HepG2 (cell line): ENCODE data around the gene ZNF189. TPM values are rescaled to one million over a fixed set of nuclear protein-coding genes. Genes with fewer than 3 reads are reported as not detected.

Source experiments
- ARID3A ChIP-seq: IDR thresholded peaks from 2 replicates; pipeline ENCODE4 v1.6.1; 2012; ENCODE audit warnings: low read depth, low read length, improper control_type of control experiment
- ARNT2 ChIP-seq: sonication (generic); formaldehyde crosslinking; IDR thresholded peaks from 2 replicates; pipeline ENCODE4 v1.8.0; 2022; ENCODE audit warnings: mild to moderate bottlenecking, low read depth, missing genetic modification reagents, moderate library complexity
- CBX2 ChIP-seq, 2 experiments: fragments of 200-600 bp in 1 of 2; sonication (generic); formaldehyde crosslinking in 1 of 2; IDR thresholded peaks; 2 replicates each; pipeline versions ENCODE4 v1.7.0 to v1.8.1; 2018 to 2022; ENCODE audit warnings: low read depth in 2 of 2, low read length in 1 of 2, mild to moderate bottlenecking in 1 of 2, missing genetic modification reagents in 1 of 2
- CHD4 ChIP-seq: fragments of 200-600 bp; sonication (generic); IDR thresholded peaks from 2 replicates; pipeline ENCODE4 v1.7.0; 2017; ENCODE audit warnings: mild to moderate bottlenecking, low read length, borderline replicate concordance
- ERF ChIP-seq: IDR thresholded peaks from 2 replicates; pipeline ENCODE4 v1.6.1; 2018; ENCODE audit warnings: missing biosample characterization, missing genetic modification reagents
- FOXA3 ChIP-seq: IDR thresholded peaks from 2 replicates; pipeline ENCODE4 v1.6.1; 2016; ENCODE audit warnings: missing genetic modification reagents, missing compliant biosample characterization
- HMGXB3 ChIP-seq: sonication (generic); formaldehyde crosslinking; IDR thresholded peaks from 2 replicates; pipeline ENCODE4 v1.4.0; 2020; ENCODE audit warnings: missing genetic modification reagents, borderline replicate concordance
- HNF4A ChIP-seq: sonication (generic); formaldehyde crosslinking; IDR thresholded peaks from 2 replicates; pipeline ENCODE4 v1.4.0; 2020; ENCODE audit warnings: missing genetic modification reagents
- HOMEZ ChIP-seq: IDR thresholded peaks from 2 replicates; pipeline ENCODE4 v1.6.1; 2016; ENCODE audit warnings: low read depth
- MAFF ChIP-seq: IDR thresholded peaks from 2 replicates; pipeline ENCODE4 v1.6.1; 2011; ENCODE audit warnings: low read depth, low read length, improper control_type of control experiment
- MAFK ChIP-seq, 2 experiments: IDR thresholded peaks in 1 of 2; conservative IDR thresholded peaks in 1 of 2; 2 replicates each; pipeline ENCODE4 v1.6.1; 2011; ENCODE audit warnings: improper control_type of control experiment in 2 of 2, low read length in 2 of 2
- REL ChIP-seq: sonication (generic); formaldehyde crosslinking; conservative IDR thresholded peaks from 2 replicates; pipeline ENCODE4 v1.8.0; 2022; ENCODE audit warnings: mild to moderate bottlenecking, missing genetic modification reagents, moderate library complexity
- SPEN ChIP-seq: sonication (generic); formaldehyde crosslinking; IDR thresholded peaks from 2 replicates; pipeline ENCODE4 v1.5.1; 2020; ENCODE audit warnings: low read depth, mild to moderate bottlenecking, missing genetic modification reagents
- STAG1 ChIP-seq: sonication (generic); formaldehyde crosslinking; IDR thresholded peaks from 2 replicates; pipeline ENCODE4 v1.4.0; 2020; ENCODE audit warnings: missing genetic modification reagents
- TBX2 ChIP-seq: sonication (generic); formaldehyde crosslinking; IDR thresholded peaks from 2 replicates; pipeline ENCODE4 v1.5.0; 2020; ENCODE audit warnings: missing genetic modification reagents, mild to moderate bottlenecking, borderline replicate concordance
- ZBTB33 ChIP-seq: sonication (generic); formaldehyde crosslinking; IDR thresholded peaks from 2 replicates; pipeline ENCODE4 v1.4.0; 2020; ENCODE audit warnings: missing genetic modification reagents
- ZBTB38 ChIP-seq: sonication (generic); formaldehyde crosslinking; IDR thresholded peaks from 2 replicates; pipeline ENCODE4 v1.5.1; 2020; ENCODE audit warnings: mild to moderate bottlenecking, missing genetic modification reagents
- ZNF704 ChIP-seq: sonication (generic); formaldehyde crosslinking; IDR thresholded peaks from 2 replicates; pipeline ENCODE4 v1.8.1; 2023; ENCODE audit warnings: mild to moderate bottlenecking, inconsistent platforms, moderate library complexity, missing genetic modification reagents, borderline replicate concordance
- ZNF773 ChIP-seq: sonication (generic); formaldehyde crosslinking; IDR thresholded peaks from 2 replicates; pipeline ENCODE4 v1.4.0; 2020; ENCODE audit warnings: missing genetic modification reagents, borderline replicate concordance
- ZNF792 ChIP-seq: IDR thresholded peaks from 2 replicates; pipeline ENCODE4 v1.6.1; 2016
- polyA plus RNA-seq, 8 experiments: library from polyadenylated mRNA; depleted of rRNA in 3 of 8; stranded (reverse) in 7 of 8; unstranded in 1 of 8; fragments of >200 nt; fragmentation: Illumina TruSeq in 4 of 8; extraction: Trizol in 4 of 8; gene quantifications; 2 replicates each; pipeline versions ENCODE4 v1.2.1 to v1.2.3, GENCODE V29; 2011 to 2016; ENCODE audit warnings: low read depth in 4 of 8, missing spikeins in 1 of 8, mixed read lengths in 1 of 8; ENCODE audit not compliant: insufficient read depth in 1 of 8
- total RNA-seq, 5 experiments: library from RNA; depleted of rRNA; stranded (reverse); fragments of >200 nt; fragmentation: Illumina TruSeq; extraction: Trizol; gene quantifications; 2 replicates each; pipeline ENCODE4 v1.2.3, GENCODE V29; 2016; ENCODE audit warnings: low read depth in 1 of 5

Gene ZNF189
- total and polyA plus RNA-seq, 2 of the 13 experiments (the other 11 are each of a cell fraction or from before 2014, with no cell fraction given) = 8.4 to 50.0 TPM

GRCh38 chr9:101356619-101357018 is 42.0 kb upstream of the ZNF189 start (continued):
- TF ChIP-seq ZBTB33 = no peak
- no peak for TF ChIP-seq CBX2 (IDR thresholded peaks at IDR 0.05; ENCODE audit: low read depth, low read length)
- no peak for TF ChIP-seq CBX2 (CRISPR knock-in tag; IDR thresholded peaks at IDR 0.05; ENCODE audit: low read depth)
- TF ChIP-seq HMGXB3 = no peak
- TF ChIP-seq STAG1 (CRISPR knock-in tag) = no peak
- no peak for TF ChIP-seq HNF4A (CRISPR knock-in tag)
- TF ChIP-seq ARID3A = no peak
- TF ChIP-seq ZNF792 = no peak
- TF ChIP-seq FOXA3 (CRISPR knock-in tag) = no peak
- TF ChIP-seq MAFF = peak; percentile 68
- no peak for TF ChIP-seq SPEN (CRISPR knock-in tag)
- TF ChIP-seq CHD4 = no peak
- no peak for TF ChIP-seq REL (CRISPR knock-in tag)
- TF ChIP-seq TBX2 (CRISPR knock-in tag) = no peak
- TF ChIP-seq ZNF773 (CRISPR knock-in tag) = no peak
- TF ChIP-seq MAFK (conservative IDR thresholded peaks at IDR 0.05 in 1 of 2, IDR thresholded peaks at IDR 0.05 in 1 of 2; ENCODE audit: low read length in 2 of 2) = peak; percentile 81 to 82
- no peak for TF ChIP-seq ZNF704 (CRISPR knock-in tag)
- TF ChIP-seq HOMEZ (CRISPR knock-in tag) = no peak
- peak; percentile 45; the same call in 1 of the 2 replicates for TF ChIP-seq ZBTB38 (CRISPR knock-in tag)
- TF ChIP-seq ERF (CRISPR knock-in tag) = no peak
- TF ChIP-seq ARNT2 = no peak
